Kidney glomerular epithelial cell (primary cell): ENCODE results near the gene ABI3BP.

ENCODE experiments used
- DNase-seq: peaks from one replicate; lab custom pipeline; 2025; lab: John Stamatoyannopoulos, UW

Gene ABI3BP

DNA sequence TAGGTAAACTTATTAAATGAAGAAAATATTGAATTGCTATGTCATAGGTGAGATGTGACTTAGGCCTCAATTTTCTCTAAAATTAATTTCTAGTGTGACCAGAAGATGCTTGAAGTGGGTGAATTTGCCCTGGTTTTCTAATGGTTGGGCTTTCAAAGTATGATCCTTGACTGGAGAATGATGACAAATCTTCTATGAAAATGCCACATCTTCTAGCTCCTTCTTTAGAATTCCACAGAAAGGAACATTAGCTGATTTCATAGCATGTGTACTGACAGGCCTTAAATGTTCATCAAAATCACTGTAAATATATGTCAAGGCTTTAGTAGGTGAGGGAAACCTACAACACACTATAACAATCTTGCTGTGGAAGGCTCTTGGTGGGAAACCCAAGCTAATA is 8.9 kb downstream of the ABI3BP start:
- no peak for DNase-seq

DNA sequence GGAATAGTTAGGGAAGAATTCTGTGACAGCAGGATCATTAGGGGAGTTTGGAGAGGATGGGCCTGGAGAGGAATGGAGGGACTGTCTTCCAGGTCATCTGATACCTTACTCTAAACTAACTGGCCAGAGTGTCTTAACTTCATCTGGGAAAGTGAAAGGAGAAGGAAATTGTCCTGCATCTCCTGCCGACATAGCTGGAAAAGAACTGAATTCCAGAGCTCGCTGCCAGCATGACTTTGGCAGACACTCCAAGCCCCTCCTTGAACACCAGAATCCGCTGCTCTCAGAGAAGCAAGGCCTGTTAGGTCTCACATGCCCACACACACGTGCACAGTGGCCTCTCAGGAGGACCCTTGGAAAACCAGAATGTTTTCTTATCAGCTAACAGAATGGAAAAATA is 10.5 kb downstream of the ABI3BP start:
- DNase-seq: no peak

DNA sequence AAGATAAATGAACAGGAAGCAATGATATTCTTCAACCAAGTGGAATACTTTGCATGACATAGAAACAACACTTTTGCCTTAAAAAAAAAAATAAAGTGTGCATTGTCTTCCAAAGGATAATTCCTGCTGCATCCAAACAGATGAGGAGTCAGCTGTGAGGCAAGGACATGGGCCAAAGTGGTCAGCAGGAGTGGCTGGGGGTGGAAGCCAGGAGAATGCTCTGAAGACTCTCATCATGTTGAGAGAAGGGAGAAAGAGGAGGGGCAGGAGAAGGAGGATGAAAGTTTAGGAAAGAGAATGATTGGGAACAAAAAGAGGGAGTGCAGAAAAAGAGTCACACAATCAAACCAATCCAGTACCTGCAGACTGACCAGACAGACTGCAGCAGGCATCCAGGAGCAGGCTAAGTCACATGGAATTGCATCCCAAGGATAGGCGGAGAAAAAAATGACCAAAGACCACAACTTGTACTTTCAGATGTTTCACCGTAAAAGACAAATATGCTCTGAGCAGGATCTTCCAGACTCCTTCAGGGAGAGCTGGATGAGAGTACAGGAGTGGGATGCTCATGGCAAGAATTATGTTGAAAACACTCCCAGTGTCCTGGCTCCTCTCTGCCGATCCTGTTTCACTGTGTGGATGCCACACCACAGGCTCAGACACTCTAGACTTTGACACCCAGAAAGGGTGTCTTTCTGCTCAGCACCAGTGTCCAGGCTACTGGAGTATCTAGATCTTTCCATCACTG is 11.9 kb downstream of the ABI3BP start:
- DNase-seq: no peak

DNA sequence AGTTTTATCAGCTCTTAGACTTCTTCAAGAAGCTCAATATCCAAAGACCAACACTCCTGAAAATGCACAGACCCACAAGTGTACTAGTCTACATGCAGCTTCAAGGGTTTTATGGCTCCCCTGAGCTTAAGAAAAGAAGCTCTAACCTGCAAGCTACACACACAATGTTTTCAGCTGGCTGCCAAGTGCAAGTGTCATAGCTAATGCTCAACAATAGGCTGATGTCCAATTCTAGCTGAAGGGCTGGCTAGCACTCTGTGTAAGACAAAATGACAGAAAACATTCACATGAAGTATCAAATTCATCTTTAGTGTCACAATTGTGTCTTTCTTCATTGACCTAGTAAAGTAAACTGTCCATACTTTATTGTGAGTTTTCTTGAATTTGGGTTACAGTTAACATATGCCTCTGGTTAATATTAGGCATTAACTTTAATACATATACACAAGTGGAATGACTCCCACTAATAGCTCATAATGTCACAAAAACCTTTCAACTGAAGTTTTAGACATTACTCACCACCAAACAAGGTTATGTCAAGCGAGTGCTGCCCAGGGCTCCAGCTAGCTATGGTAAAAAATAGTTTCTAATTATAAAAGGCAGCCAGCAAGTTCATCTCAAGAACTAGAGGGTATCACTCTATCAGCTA is 15.1 kb downstream of the ABI3BP start:
- no peak for DNase-seq

DNA sequence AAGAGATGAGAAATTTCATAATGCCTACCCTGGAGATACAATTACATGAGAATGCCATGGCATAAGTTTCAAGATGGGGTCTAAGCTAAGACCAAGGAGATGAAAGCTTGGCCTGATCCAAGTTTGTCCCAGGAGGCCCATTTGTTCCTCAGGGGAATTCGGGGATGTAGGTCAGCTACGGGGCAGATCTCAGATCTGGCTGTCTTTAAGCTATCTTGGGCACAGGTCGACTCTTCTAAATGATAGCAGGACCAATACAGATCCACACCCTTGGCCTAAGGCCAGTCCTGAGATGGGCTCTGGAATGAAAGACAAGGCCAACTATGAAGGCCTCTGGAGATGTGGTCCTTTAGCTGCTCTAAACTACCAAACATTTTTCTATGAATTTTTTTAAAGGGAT is 16.6 kb downstream of the ABI3BP start:
- DNase-seq: no peak

DNA sequence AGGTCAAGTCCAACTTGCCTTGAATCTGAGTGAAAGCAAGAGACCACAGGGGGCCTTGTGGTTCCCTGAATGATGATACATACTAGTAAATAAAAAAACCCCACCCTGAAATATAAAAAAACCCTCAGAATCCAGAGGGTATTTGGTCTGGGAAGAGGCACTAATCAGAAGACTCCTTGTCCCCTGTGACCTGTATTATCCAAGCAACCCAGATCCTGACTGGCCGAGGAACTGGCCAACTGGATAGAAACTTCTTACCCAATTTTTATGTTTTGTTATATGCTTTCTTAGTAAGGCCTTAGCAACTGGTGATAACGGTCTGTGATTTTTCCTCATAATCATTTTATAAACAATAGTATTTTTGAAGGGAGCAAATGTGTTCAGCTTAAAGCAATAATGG is 17.5 kb downstream of the ABI3BP start:
- DNase-seq: no peak

DNA sequence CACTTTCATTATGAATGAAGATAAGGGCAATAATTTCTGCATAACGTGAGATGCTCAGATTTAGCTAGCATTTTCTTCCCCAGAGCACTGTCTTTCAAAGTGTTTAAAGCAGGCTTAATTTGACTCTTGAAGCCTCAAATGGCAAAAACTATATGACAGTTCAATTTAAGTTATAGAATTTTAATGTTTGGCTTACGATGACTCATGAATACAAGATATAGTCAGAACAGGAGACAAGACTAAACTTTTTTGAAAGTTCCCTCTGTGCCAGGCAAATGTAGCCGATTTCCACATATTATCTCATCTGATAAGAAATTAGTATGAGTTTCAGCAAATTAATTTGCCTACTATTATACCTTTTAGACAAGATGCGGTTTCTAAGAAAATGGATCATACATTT is 19.6 kb downstream of the ABI3BP start:
- no peak for DNase-seq

DNA sequence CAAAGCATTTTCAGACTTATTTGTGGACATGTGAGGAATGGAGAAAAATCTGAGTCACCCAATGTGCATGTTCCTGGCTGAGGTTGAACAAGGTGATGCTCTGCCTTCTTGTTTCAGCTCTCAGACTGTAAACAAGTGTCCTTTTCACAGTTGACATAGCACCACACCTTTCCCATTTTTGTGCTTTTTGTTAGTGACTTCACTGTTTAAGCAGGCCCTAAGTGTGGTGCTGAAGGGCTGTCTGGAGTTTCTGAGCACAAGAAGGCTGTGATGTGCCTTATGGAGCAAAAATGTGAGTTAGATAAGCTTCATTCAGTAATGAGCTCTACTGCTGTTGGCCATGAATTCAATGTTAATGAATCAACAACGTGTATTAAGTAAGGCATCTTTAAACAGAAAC is 20.4 kb downstream of the ABI3BP start:
- DNase-seq: no peak

DNA sequence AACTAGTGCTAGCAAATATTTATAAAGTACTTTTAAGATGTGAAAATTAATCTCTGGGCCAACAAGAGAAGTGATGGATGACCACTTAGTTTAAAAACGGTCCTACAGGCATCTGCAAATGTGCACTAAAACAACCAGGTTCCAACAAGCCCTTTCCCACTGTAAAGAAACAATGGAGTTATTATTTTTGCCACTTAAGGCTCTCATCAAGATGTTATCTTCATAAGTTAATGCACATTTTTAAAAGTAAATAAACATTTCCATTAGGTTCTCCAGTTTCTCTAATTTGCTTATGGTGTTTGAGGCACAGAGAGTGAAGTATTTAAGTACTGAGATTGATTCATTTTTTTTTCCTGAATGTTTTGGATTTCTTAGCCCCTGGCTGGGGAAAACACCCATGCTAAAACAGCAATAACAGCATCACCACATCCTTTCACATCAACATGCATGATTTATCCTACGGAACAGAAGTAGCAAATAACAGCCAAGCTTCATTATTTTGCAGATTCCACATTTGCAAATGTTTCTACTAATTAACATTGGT is 20.8 kb downstream of the ABI3BP start:
- DNase-seq: no peak

DNA sequence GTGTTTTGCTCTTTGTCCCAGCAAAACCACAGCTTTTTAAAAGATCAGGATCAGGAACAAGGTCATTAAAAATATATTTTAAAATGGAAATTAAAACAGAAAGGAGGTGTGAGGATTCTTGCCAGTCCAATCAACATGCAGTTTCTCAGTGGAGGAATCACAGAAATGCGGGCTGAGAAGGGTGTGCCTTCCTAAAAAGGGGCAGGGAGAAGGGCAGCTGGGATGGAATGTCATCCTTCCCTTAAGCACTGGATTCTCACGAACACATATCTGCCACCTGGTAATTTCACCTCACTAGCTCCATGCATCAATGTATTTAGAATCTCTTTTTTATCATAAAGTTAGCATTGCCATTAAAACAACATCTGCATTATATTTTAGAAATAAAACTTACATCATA is 21.4 kb downstream of the ABI3BP start:
- no peak for DNase-seq

DNA sequence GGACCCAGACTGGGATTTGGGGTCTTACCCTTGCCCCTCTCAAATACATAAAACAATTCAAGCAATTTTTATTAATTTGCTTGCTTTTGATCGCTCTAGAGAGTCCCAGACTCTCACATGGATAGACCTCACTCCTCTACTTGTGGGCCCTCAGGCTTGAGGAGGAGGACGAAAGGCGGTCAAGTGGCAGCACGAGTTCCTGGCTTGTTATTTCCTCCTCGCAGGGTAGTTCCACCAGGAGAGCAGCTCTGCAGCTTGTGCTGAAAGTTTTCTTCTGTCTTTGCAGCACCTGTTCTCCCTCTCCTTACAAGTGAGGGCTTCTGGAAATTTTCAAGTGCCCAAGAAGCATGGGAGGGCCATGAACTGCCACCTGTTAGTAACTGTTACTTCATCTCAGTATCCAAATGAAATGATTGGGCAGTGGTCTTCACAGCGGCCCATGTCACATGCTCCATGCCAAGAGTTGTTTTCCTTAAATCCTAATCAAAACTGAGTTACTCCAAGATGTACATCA is 22.7 kb downstream of the ABI3BP start:
- DNase-seq: no peak

DNA sequence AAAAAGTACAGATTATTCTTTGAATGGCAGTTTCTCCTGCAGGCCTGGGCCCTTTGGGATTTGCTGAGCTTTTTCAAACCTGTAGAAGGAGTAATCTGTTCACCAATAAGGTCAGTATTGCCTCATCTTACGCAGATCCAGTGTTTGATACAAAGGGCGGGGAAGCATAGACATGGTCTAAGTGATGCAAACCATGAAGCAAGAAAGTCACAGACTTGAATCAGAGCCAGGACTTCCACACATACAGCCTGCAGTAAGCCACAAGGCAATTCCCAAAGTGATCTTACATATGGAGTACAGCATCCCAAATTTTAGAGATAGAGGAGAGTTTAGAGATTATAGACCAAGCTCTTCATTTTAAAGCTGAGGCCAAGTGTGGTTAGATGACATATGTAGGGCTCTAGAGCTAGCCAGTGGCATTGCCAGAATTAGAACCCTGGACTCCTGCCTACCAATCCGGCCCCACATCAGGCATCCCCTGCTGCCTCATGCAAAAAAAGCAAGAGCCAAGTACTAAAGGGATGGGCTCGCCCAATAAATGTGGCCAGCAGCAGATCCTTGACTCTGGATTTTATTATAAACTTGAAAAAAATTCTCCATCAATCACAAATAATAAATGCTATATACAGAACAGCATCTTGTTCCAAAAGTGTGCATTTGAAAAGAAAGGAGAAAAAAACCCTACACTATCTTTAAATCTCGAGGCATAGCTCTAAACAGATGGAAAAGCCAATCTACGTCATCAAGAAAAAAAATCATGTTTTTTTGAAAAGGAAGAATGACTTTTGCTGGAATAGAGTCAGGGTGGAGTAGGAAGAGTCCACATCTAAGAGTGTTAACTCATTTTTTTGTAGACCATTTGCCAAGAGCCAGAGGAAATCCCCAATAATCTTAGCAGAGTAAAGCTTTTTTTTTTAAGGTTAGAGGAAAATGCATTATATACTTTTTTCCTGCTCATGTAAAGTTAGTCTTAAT is 24.0 kb downstream of the ABI3BP start:
- DNase-seq: no peak

DNA sequence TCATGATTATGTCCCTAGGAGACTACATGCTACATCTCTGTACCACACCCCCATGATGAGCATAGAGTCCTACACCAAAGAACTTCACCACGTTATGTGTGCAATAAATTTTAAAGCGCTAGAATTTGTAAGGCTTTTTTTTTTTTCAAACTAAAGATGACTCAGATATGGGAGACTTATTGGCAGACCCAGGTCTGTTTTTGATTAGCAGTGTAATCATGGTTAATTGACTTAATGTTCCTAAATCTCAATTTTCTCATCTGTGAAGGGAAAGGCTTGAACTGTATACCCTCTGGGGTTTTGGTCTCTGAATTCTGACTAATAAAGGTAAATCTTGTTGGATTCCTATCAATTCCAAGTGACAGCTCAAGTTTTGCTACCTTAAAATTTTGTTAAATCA is 26.4 kb downstream of the ABI3BP start:
- no peak for DNase-seq

DNA sequence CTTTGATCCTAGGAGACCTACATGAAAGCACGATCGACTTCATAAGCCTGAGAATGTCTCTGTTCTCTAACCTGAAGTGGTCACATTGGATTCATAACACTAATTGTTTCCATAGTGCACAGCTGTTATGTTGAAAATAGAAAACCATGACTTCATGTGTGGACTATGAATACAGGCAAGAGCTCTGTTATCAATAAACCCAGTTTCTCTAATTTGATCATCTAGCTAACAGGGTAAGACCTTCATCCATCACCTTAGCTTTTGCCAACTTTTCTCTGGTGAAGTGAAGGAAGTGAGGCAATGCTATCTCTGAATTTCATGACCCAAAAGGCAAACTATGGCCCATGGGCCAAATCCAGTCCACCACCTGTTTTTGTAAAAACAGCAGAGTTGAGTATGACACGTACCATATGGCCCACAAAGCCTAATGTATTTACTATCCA is 27.2 kb downstream of the ABI3BP start:
- DNase-seq: no peak

DNA sequence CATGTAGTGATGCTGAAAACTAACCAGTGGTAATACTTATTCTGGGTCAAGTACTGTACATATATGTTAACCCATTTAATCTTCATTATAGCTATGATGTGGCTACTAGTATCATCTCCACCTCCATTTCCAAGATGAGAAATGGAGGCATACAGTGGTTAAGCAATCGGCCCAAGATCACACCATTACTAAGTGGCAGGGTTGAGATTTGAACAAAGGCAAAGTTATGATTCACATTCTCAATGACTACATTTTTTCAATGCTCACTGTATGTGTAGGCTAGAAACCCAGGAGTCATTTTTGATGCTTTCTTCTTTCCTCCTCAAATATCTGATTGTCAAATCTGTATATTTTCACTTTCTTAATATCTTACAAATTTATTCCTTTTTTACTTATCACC is 30.2 kb downstream of the ABI3BP start:
- no peak for DNase-seq

DNA sequence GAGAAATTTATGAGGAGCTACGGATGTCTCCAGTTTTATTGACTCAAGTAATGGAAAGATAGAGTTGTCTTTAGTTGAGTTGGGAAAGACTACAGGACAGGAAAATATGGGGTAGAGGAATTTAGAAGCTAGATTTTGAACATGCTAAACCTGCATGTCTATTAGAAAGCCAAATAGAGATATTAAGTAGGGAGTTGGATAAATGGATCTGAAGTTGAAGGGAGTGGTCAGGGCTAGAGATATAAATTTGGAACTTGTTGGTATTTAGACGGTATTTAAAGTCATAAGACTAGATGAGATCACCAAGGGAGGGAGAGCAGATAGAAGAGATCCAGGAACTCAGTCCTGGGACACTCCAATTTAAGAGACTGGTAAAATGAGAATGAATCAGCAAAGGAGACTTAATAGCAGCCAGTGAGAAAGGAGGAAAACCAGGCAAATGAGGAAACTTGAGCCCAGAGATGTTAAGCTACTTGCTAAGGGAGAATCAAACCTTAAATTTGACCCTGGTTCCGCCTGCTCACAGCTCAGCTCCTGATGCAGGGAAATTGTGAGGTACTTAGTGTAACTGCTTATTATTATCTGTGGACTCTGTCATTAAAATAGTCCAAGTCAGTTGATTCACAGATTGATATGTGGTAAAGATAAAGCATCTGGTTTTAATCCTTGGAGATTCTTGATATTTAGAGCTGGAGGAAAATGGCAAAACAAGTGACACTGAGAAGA is 35.8 kb downstream of the ABI3BP start:
- no peak for DNase-seq

DNA sequence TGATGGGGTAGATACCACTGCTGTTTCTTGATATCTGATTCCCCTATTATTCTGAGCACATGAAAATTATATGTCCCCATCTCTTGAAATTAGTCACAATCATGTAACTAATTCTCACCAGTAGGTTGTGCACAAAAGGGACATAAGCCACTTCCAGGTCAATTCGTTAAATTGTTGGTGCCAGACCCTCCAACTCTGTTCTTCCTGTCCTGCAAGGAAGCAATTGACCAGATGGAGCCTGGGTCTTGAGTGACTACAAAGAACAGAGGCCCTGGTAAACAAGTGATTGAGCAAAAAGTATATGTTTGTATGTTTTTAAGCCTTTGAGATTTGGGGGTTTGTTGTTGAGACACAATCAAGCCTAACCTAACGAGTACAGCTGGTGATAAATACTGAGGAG is 36.9 kb downstream of the ABI3BP start:
- DNase-seq: no peak

DNA sequence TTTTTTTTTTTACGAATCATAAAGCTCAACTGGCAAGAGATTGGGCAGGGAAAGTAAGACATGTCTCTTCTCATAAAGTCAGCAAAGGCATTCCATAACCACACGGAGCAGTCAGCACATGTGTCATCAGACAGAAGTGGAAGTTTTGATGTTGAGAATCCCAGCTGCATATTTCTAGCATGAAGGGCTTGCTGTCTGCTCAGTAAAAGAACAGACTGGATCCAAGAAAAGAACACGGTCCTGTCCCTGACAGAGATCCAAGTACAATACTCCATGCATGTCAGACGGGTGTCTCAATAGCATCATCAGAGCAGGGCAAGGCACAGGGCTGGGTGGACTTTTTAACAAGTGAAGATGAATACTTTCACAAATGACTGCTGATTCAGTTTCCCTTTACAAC is 38.2 kb downstream of the ABI3BP start:
- DNase-seq: peak; percentile 37

DNA sequence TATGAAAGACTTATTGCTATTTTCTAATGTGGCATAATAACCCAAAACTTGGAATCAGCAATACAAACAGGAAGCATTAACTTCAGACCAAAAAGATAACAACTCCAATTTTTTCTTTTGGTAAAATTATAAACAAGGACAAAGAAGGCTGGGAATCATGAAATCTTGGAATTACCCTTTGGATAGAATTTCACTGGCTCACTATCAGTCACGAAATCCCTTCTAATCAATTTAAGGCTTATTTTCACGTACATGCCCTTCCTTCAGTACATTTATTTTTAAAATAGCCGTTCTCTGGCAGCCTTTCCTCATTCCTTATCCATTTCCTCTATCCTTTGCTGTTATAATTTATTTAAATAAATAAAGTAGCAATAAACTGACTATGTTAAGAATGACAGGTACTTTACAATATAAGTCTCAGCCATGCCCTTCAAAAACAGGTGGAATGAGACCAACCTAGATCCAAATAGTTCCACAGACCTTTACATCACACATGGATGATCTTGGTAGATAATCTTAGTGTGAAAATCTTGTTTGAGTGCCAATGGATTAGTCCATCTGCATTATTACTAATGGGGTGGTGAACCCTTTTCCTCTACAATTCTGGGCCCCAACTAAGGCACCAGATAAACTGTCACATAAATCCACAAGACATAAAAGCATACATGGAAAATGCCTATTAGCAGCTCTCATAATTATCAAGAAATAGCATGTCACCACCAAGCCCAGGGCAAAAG is 38.9 kb downstream of the ABI3BP start:
- no peak for DNase-seq

DNA sequence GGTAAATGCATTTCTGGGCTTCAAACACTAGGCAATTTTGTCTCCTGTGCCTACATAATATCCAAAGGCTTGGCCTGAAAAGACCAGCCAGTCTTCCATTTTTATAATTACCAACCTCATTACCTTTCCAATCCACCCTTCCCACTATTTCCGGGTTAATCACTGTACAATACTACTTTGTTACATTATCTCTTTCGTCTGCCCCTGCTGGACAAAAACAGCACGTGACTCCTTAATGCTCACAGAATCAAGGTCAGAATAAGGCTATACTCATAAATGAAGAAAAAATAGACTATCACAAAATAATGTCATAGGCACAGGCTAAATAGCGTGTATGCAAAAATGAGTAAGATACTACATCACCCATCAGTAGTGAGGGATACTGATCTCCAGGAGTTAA is 40.1 kb downstream of the ABI3BP start:
- DNase-seq: no peak

DNA sequence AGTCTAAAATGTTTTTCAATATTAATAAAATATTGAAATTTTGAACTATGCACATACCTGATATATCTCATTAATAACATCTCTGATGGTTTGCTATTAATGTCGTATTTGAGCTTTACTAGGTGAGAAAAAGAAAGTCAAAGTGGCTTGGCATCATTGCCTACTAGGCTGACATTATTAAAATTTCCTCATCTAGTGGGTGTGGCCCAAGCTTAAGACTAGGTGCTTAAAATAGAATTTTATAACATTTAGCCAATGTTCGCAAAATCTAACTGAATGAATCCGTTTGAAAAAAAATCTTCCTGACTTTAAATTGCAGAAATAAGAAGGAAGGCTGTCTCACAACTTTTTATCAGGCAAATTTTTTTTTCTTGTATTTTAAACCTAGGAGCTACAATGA is 46.1 kb downstream of the ABI3BP start:
- no peak for DNase-seq
